ENCODE results near the gene ZNF177. TPM values are rescaled to one million over a fixed set of nuclear protein-coding genes. Genes with fewer than 3 reads are reported as not detected.

The ZNF177 gene
- 0.36 to 1.1 TPM (median 0.92 TPM) in 5 replicates for total RNA-seq (2022; extraction: Qiagen RNA extraction; ENCODE audit: low read depth)

DNA sequence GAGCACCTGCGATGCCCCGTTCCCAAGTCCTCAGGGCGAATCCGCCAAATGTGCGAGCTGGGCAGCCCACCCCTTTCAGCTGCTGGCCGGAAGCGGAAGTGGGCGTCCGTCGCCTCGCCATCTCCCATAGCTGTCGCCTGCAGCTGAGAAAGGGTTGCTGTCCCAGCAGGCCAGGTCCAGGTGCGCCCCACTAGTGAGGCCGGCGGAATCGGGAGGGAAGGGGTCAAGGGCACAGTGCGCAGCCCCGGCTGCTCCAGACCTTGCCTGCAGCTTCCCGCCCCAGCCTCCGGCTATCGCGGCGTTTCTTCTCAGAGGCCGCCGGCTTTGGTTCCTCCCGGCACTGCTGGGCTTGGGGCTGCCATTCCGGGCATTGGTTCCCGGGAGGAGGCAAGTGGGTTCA is at the start of gene ZNF177:
ZNF177 (plus strand) TSS at position 109 of the 400 bp plus-strand sequence. CDS start 15,299 bp downstream, outside the sequence.

GRCh38 chr19:9323919-9324583 is 38.8 kb upstream of the ZNF177 start, which contains the start of gene ZNF559:
TSS of gene ZNF559 (plus strand) at chr19:9324179. CDS start at chr19:9338550, 14,371 bp downstream.

Other genes with a start within 250 kb of the ZNF177 start
- gene OR7G1, start 247.2 kb upstream of the ZNF177 start, total RNA-seq (2022; extraction: Qiagen RNA extraction; ENCODE audit: low read depth): not detected in 5 replicates
- gene OR7G3, start 236.1 kb upstream of the ZNF177 start, total RNA-seq (2022; extraction: Qiagen RNA extraction; ENCODE audit: low read depth): not detected in 5 replicates
- gene ZNF317, start 222.6 kb upstream of the ZNF177 start, total RNA-seq (2022; extraction: Qiagen RNA extraction; ENCODE audit: low read depth): 18.9 to 21.2 TPM (median 19.5 TPM) in 5 replicates
- not detected in 5 replicates for gene OR7D2, start 184.0 kb upstream of the ZNF177 start, total RNA-seq (2022; extraction: Qiagen RNA extraction; ENCODE audit: low read depth)
- gene OR7D4, start 143.4 kb upstream of the ZNF177 start, total RNA-seq (2022; extraction: Qiagen RNA extraction; ENCODE audit: low read depth): not detected in 5 replicates
- not detected in 5 replicates for gene OR7E24, start 112.1 kb upstream of the ZNF177 start, total RNA-seq (2022; extraction: Qiagen RNA extraction; ENCODE audit: low read depth)
- gene ZNF699, start 53.2 kb upstream of the ZNF177 start, total RNA-seq (2022; extraction: Qiagen RNA extraction; ENCODE audit: low read depth): 0.36 to 1.7 TPM (median 0.87 TPM) in 5 replicates
- 5.3 to 7.8 TPM (median 5.7 TPM) in 5 replicates for gene ZNF559, start 38.8 kb upstream of the ZNF177 start, total RNA-seq (2022; extraction: Qiagen RNA extraction; ENCODE audit: low read depth)
- gene ZNF266, start 72.6 kb downstream of the ZNF177 start, total RNA-seq (2022; extraction: Qiagen RNA extraction; ENCODE audit: low read depth): 3.3 to 4.9 TPM (median 4.0 TPM) in 5 replicates
- not detected in 5 replicates for gene ZNF560, start 135.6 kb downstream of the ZNF177 start, total RNA-seq (2022; extraction: Qiagen RNA extraction; ENCODE audit: low read depth)
- 0.66 to 1.0 TPM (median 0.91 TPM) in 5 replicates for gene ZNF426, start 175.6 kb downstream of the ZNF177 start, total RNA-seq (2022; extraction: Qiagen RNA extraction; ENCODE audit: low read depth)
- gene ZNF121, start 221.5 kb downstream of the ZNF177 start, total RNA-seq (2022; extraction: Qiagen RNA extraction; ENCODE audit: low read depth): 2.9 to 4.9 TPM (median 3.1 TPM) in 5 replicates

All from A549 treated with CpdA at 1 μM for 4 hours (cell line).